CD8-positive, alpha-beta memory T cell (primary cell): Measurements from ENCODE around the gene PADI6. TPM values are rescaled to one million over a fixed set of nuclear protein-coding genes. Genes with fewer than 3 reads are reported as not detected.

Experiments
- CTCF ChIA-PET: fragments of 350-600 bp; sonication (Branson Sonifier 250); formaldehyde crosslinking; loops from one replicate; lab custom pipeline; 2021; ENCODE audit warnings: antibody characterized with exemption; lab: Charles Lee
- POLR2A ChIA-PET: fragments of 350-600 bp; sonication (Branson Sonifier 250); formaldehyde crosslinking; loops from one replicate; lab custom pipeline; 2021; ENCODE audit warnings: antibody characterized with exemption; lab: Charles Lee
- DNase-seq, 5 donors: peaks; one replicate each; pipeline versions ENCODE4 v3.0.0 to v3.0.0-alpha.2; 2020 to 2022; ENCODE audit warnings: mixed read lengths in 1 of 5
- H3K27ac ChIP-seq: one replicate; pipeline ENCODE4 v1.7.0; 2013; ENCODE audit warnings: low read depth, mild to moderate bottlenecking, low read length, moderate library complexity
- H3K27me3 ChIP-seq: 2 replicates; pipeline ENCODE4 v1.7.0; 2013; ENCODE audit warnings: low read length, mild to moderate bottlenecking; ENCODE audit not compliant: insufficient read depth, poor library complexity, severe bottlenecking
- H3K36me3 ChIP-seq: 2 replicates; pipeline ENCODE4 v1.7.0; 2013; ENCODE audit warnings: mild to moderate bottlenecking, low read length, moderate library complexity; ENCODE audit not compliant: insufficient read depth
- H3K4me1 ChIP-seq: 2 replicates; pipeline ENCODE4 v1.7.0; 2013; ENCODE audit warnings: mild to moderate bottlenecking, low read length, moderate library complexity; ENCODE audit not compliant: insufficient read depth
- H3K4me3 ChIP-seq: 2 replicates; pipeline ENCODE4 v1.7.0; 2013; ENCODE audit warnings: mild to moderate bottlenecking, low read length
- H3K9me3 ChIP-seq: 2 replicates; pipeline ENCODE4 v1.7.0; 2013; ENCODE audit warnings: mild to moderate bottlenecking, low read length
- H3K27ac Mint-ChIP-seq, 8 donors: one replicate each; pipeline ENCODE4 v1.8.0; 2020 to 2021; ENCODE audit warnings: mixed read lengths in 8 of 8, mild to moderate bottlenecking in 6 of 8, inconsistent platforms in 3 of 8, moderate library complexity in 3 of 8
- H3K27me3 Mint-ChIP-seq, 2 donors: one replicate each; pipeline ENCODE4 v1.8.0; 2020 to 2021; ENCODE audit warnings: mixed read lengths in 2 of 2, mild to moderate bottlenecking in 1 of 2, moderate library complexity in 1 of 2
- H3K36me3 Mint-ChIP-seq, 3 donors: one replicate each; pipeline ENCODE4 v1.8.0; 2020 to 2021; ENCODE audit warnings: mixed read lengths in 3 of 3, inconsistent platforms in 1 of 3, mild to moderate bottlenecking in 1 of 3
- H3K4me1 Mint-ChIP-seq, 3 donors: one replicate each; pipeline ENCODE4 v1.8.0; 2020 to 2021; ENCODE audit warnings: mixed read lengths in 3 of 3, inconsistent platforms in 1 of 3, mild to moderate bottlenecking in 1 of 3
- H3K4me3 Mint-ChIP-seq, 7 donors: one replicate each; pipeline ENCODE4 v1.8.0; 2020 to 2021; ENCODE audit warnings: mixed read lengths in 7 of 7, mild to moderate bottlenecking in 6 of 7, moderate library complexity in 4 of 7, inconsistent platforms in 2 of 7
- H3K9me3 Mint-ChIP-seq, 5 donors: one replicate each; pipeline ENCODE4 v1.8.0; 2020 to 2022; ENCODE audit warnings: mixed read lengths in 5 of 5, mild to moderate bottlenecking in 3 of 5, moderate library complexity in 2 of 5, inconsistent platforms in 1 of 5
- polyA plus RNA-seq: library from polyadenylated mRNA; unstranded; fragments of 300-500 nt; fragmentation: Illumina TruSeq; gene quantifications from one replicate; pipeline ENCODE4 v1.2.3, GENCODE V29; 2021
- total RNA-seq, 2 experiments: library from RNA; stranded (reverse); gene quantifications; one replicate each; pipeline ENCODE4 v1.2.3, GENCODE V29; 2021

PADI6 gene
- total and polyA plus RNA-seq, 3 experiments from 2014 or later = not detected

DNA sequence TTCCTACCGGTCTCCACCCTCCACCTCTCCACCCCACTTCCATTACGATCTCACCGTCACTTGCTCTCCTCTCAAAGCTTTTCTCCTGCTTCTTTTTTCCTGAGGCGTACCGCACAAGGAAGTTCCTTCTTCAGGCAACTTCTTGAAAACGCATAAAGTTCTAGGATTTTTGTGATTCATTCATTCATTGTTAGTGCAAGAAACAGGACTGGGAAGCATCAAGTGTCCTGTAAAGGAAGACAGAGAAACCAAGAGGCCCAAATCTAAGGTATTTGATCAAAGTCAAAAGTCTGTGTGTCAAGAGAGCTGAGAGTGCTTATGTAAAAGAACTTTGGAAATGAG, 68.8 kb downstream of the PADI6 start:
- Mint-ChIP-seq H3K36me3 (peaks cover 0 to 10% (median 0%) of the 10 kb centered on the region in 3 donors), H3K4me3 (peak overlapping the region in 6 of 7 donors; percentile 7 to 99 (median 84)), H3K9me3 (no peaks in the 10 kb centered on the region), H3K27me3 (peaks cover 5 to 7% of the 10 kb centered on the region in 2 donors), H3K27ac (peak overlapping the region in 5 of 8 donors; percentile 60 to 96 (median 86)), H3K4me1 (peaks cover 18 to 25% (median 22%) of the 10 kb centered on the region in 3 donors)
- peaks cover 16% of the 10 kb centered on the region for H3K4me1 ChIP-seq
- H3K36me3 ChIP-seq = no peaks in the 10 kb centered on the region
- no peaks in the 10 kb centered on the region for H3K9me3 ChIP-seq
- ChIA-PET CTCF (no interaction called here), POLR2A (no interaction called here)
- H3K4me3 ChIP-seq = peak overlapping the region; percentile 61
- H3K27ac ChIP-seq = peak overlapping the region; percentile 55
- no peak for DNase-seq
- no peaks in the 10 kb centered on the region for H3K27me3 ChIP-seq

DNA sequence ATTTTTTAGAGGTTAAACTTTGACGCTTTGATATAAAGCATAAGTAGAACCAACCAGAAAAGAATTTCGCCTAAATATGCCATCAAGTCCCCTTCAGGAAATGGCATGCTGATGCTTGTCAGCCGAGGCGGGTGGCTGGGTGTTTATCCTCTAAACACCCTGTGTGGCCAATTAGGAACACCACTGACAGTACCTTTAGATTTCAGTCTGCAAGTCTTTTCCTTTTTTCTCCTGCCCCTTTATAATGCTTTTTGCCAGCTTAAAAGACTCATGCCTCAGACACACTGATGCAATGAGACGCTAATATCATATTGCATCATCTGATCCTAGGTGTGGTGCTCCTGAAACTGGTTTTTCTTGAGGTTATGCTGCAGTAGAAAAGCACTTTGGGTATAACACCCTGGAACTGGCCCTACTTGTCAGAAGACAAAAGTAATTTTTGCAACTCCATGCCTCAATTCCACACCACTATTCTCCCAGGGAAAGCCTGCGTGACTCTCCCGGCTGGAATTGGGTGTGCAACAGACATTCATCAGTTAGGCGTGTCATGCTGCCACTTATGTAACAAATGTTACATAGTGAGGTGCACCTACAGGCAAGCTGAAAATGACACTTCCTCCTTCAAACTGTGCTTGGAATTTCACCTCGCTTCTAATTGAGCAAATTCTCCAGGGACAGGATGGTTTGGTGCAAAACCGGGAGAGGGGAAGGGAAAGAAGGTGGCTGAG, 69.4 kb downstream of the PADI6 start:
- Mint-ChIP-seq H3K9me3 (no peaks in the 10 kb centered on the region), H3K27ac (peak overlapping the region in 1 of 8 donors; percentile 96), H3K4me1 (peaks cover 11 to 18% (median 15%) of the 10 kb centered on the region in 3 donors), H3K27me3 (peaks cover 5 to 7% of the 10 kb centered on the region in 2 donors), H3K36me3 (peaks cover 0 to 10% (median 0%) of the 10 kb centered on the region in 3 donors), H3K4me3 (peak overlapping the region in 2 of 7 donors; percentile 23 to 99)
- ChIA-PET CTCF (no interaction called here), POLR2A (no interaction called here)
- H3K27ac ChIP-seq = peak overlapping the region; percentile 55
- H3K4me3 ChIP-seq = no peak overlapping the region
- no peak for DNase-seq
- no peaks in the 10 kb centered on the region for H3K27me3 ChIP-seq
- peaks cover 16% of the 10 kb centered on the region for H3K4me1 ChIP-seq
- no peaks in the 10 kb centered on the region for H3K36me3 ChIP-seq
- no peaks in the 10 kb centered on the region for H3K9me3 ChIP-seq

DNA sequence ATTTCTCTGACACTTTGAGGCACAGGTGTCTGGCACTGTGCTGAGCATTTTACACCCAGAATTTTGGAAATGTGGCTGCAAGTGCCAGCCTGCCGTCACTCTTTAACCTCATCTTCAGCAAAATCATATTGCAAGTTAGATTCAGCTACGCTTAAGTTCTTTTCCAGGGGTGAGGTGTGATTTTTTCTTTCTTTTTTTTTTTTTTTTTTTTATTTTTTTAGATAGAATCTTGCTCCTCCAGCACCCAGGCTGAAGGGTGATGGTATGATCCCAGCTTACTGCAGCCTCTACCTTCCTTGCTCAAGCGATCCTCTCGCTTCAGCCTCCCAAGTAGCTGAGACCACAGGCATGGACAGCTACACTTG, 70.0 kb downstream of the PADI6 start:
- CTCF ChIA-PET = no interaction called here
- H3K27me3 Mint-ChIP-seq = peaks cover 5 to 7% of the 10 kb centered on the region in 2 donors
- peak overlapping the region in 1 of 7 donors; percentile 99 for H3K4me3 Mint-ChIP-seq

DNA sequence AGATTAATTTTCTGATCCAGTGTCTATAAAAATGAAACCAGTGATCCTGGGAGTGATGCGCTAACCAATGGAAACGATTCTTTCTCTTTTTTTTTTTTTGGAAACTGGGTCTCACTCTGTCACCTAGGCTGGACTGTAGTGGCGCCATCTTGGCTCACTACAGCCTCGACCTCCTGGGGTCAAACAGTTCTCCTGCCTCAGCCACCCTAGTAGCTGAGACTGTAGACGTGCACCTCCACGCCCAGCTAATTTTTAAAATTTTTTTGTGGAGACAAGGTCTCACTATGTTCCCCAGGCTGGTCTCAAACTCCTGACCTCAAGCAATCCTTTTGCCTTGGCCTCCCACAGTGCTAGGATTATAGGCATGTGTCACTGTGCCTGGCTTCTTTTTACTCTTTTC, 70.8 kb downstream of the PADI6 start:
- Mint-ChIP-seq H3K27me3 (peaks cover 8 to 12% of the 10 kb centered on the region in 2 donors), H3K27ac (no peak overlapping the region), H3K4me3 (peak overlapping the region in 1 of 7 donors; percentile 66), H3K4me1 (peaks cover 4 to 10% (median 7%) of the 10 kb centered on the region in 3 donors), H3K36me3 (peaks cover 0 to 10% (median 0%) of the 10 kb centered on the region in 3 donors), H3K9me3 (no peaks in the 10 kb centered on the region)
- Histone ChIP-seq H3K27ac (no peak overlapping the region), H3K9me3 (no peaks in the 10 kb centered on the region), H3K27me3 (no peaks in the 10 kb centered on the region), H3K4me1 (peaks cover 7% of the 10 kb centered on the region), H3K4me3 (no peak overlapping the region), H3K36me3 (no peaks in the 10 kb centered on the region)
- ChIA-PET POLR2A (no interaction called here), CTCF (no interaction called here)
- DNase-seq = no peak

More for the DNA sequence above, 70.0 kb downstream of the PADI6 start:
- H3K9me3 Mint-ChIP-seq = no peaks in the 10 kb centered on the region
- Histone ChIP-seq H3K27ac (no peak overlapping the region), H3K4me1 (peaks cover 10% of the 10 kb centered on the region), H3K36me3 (no peaks in the 10 kb centered on the region), H3K9me3 (no peaks in the 10 kb centered on the region), H3K4me3 (no peak overlapping the region), H3K27me3 (no peaks in the 10 kb centered on the region)
- H3K27ac Mint-ChIP-seq = peak overlapping the region in 1 of 8 donors; percentile 96
- H3K36me3 Mint-ChIP-seq = peaks cover 0 to 10% (median 0%) of the 10 kb centered on the region in 3 donors
- peaks cover 6 to 13% (median 10%) of the 10 kb centered on the region in 3 donors for H3K4me1 Mint-ChIP-seq
- POLR2A ChIA-PET = no interaction called here
- no peak for DNase-seq

DNA sequence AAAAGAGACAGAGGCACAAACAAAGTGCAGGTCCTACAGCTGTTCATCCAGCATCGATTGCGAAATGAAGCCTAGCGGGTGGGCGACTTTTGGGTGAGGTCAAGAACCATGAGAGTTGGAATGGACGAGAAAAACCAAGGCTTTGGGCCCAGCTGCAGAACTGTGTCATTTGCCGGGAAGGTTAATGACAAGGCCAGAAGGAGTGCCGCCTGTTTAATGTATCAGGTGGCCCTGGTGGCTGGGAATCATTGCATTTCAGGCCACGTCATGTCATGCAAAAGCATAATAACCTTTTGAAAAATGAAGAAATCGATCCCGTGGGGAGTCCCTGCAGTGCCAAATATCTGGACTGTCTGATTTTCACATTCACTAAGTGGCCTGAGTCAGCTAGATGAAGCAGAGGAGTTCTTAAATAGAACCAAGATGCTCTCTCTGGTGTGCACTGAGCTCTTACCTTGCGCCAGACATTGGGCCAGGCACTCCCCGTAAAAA, 75.6 kb downstream of the PADI6 start:
- H3K4me3 ChIP-seq = no peak overlapping the region
- no peak for DNase-seq
- peaks cover 16% of the 10 kb centered on the region in 2 donors for H3K27me3 Mint-ChIP-seq
- no peak overlapping the region for H3K4me3 Mint-ChIP-seq
- H3K4me1 ChIP-seq = no peaks in the 10 kb centered on the region
- H3K36me3 ChIP-seq = no peaks in the 10 kb centered on the region
- ChIA-PET POLR2A (no interaction called here), CTCF (interaction anchor here (0.9 to 1.2 kb wide), 2 partner anchors 8 to 41 kb away, joined by 3 read pairs; partner anchors contain the start of gene RCC2)
- no peaks in the 10 kb centered on the region for H3K9me3 Mint-ChIP-seq
- no peaks in the 10 kb centered on the region for H3K9me3 ChIP-seq
- no peaks in the 10 kb centered on the region for H3K36me3 Mint-ChIP-seq
- no peak overlapping the region for H3K27ac Mint-ChIP-seq
- no peaks in the 10 kb centered on the region for H3K27me3 ChIP-seq
- no peak overlapping the region for H3K27ac ChIP-seq
- no peaks in the 10 kb centered on the region for H3K4me1 Mint-ChIP-seq

Other genes with a start within 250 kb of the PADI6 start
- gene PADI1, start 167.1 kb upstream of the PADI6 start, total RNA-seq = not detected
- not detected for gene PADI1, start 167.1 kb upstream of the PADI6 start, polyA plus RNA-seq
- not detected for gene PADI3, start 123.1 kb upstream of the PADI6 start, total RNA-seq
- gene PADI3, start 123.1 kb upstream of the PADI6 start, polyA plus RNA-seq = not detected
- gene PADI4, start 64.0 kb upstream of the PADI6 start, total RNA-seq = under 1 TPM; 0.26 to 0.27 TPM
- 2.0 TPM for gene PADI4, start 64.0 kb upstream of the PADI6 start, polyA plus RNA-seq
- gene RCC2, start 67.5 kb downstream of the PADI6 start, total RNA-seq = 100 to 1,000 TPM; 156 TPM
- 27.5 TPM for gene RCC2, start 67.5 kb downstream of the PADI6 start, polyA plus RNA-seq
- gene ARHGEF10L, start 167.5 kb downstream of the PADI6 start, total RNA-seq = under 1 TPM; 0.24 to 0.26 TPM
- gene ARHGEF10L, start 167.5 kb downstream of the PADI6 start, polyA plus RNA-seq = not detected